ENCODE data around the gene QTRT2.

The QTRT2 gene

DNA sequence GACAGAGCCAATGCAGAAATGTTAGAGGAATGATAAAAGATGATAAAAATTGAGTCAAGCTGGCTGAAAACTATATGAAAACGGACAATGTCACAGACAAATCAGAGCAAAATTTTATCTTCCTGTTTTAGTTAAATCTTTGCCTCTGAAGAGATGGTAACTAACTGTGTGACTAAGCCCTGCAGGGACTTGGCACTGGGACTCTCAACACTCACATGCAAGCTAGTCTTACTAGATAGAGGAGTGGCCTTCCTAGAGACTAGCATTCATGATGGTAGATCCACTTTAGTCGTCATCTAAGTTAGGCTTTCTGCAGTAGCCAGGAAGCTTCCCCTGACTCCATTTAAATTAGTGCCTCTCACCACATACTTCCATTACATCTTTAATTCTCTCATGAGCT lies 4.3 kb upstream of the QTRT2 start:
- H3K4me3 ChIP-seq (replicated peaks in 1 of 2; ENCODE audit: low read depth in 2 of 2, low read length in 2 of 2): no peak overlapping the region
- TF ChIP-seq, protein P1, sequence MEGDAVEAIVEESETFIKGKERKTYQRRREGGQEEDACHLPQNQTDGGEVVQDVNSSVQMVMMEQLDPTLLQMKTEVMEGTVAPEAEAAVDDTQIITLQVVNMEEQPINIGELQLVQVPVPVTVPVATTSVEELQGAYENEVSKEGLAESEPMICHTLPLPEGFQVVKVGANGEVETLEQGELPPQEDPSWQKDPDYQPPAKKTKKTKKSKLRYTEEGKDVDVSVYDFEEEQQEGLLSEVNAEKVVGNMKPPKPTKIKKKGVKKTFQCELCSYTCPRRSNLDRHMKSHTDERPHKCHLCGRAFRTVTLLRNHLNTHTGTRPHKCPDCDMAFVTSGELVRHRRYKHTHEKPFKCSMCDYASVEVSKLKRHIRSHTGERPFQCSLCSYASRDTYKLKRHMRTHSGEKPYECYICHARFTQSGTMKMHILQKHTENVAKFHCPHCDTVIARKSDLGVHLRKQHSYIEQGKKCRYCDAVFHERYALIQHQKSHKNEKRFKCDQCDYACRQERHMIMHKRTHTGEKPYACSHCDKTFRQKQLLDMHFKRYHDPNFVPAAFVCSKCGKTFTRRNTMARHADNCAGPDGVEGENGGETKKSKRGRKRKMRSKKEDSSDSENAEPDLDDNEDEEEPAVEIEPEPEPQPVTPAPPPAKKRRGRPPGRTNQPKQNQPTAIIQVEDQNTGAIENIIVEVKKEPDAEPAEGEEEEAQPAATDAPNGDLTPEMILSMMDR (IDR thresholded peaks at IDR 0.05; ENCODE audit: low read depth, low read length): no peak
- peak in 1 of 2 donors; percentile 7 for DNase-seq (ENCODE audit: low read depth in 2 of 2)

DNA sequence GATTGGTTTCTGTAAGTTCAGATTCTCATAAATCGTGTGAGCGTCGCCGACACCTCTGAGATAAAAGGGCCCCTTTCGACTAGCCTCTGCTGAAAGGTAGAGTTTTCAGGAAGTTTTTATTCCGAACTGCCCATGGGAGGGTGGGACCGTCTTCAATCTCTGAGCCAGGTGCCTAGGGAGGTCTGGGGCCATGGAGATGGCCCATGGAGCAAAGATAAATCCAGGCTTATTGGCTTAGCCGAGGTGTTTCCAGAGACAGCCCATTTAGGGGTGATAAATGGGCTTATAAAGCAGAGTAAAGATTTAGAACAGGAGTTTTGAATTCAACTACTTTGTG lies 442 bp downstream of the QTRT2 start:
- TF ChIP-seq, protein P1 (IDR thresholded peaks at IDR 0.05; ENCODE audit: low read depth, low read length): no peak
- peak overlapping the region; percentile 89 for H3K4me3 ChIP-seq (replicated peaks in 1 of 2; ENCODE audit: low read depth in 2 of 2, low read length in 2 of 2)
- DNase-seq (ENCODE audit: low read depth in 2 of 2): no peak

DNA sequence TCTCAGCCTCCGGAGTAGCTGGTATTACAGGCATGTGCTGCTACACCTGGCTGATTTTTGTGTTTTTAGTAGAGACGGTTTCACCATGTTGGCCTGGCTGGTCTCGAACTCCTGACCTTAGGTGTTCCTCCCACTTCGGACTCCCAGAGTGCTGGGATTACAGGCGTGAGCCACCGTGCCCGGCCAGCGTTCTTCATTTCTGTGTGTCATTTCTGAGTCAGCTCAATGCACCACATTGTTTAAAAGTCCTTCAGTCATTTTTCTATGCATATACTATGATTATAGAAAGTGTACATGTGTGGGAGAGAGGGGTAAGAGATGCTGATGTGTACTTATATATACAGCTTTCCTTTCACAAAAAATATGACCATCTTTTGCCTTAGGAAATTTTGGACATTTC lies 2.1 kb downstream of the QTRT2 start:
- DNase-seq (ENCODE audit: low read depth in 2 of 2): no peak
- TF ChIP-seq, protein P1 (IDR thresholded peaks at IDR 0.05; ENCODE audit: low read depth, low read length): no peak
- no peak overlapping the region for H3K4me3 ChIP-seq (replicated peaks in 1 of 2; ENCODE audit: low read depth in 2 of 2, low read length in 2 of 2)

DNA sequence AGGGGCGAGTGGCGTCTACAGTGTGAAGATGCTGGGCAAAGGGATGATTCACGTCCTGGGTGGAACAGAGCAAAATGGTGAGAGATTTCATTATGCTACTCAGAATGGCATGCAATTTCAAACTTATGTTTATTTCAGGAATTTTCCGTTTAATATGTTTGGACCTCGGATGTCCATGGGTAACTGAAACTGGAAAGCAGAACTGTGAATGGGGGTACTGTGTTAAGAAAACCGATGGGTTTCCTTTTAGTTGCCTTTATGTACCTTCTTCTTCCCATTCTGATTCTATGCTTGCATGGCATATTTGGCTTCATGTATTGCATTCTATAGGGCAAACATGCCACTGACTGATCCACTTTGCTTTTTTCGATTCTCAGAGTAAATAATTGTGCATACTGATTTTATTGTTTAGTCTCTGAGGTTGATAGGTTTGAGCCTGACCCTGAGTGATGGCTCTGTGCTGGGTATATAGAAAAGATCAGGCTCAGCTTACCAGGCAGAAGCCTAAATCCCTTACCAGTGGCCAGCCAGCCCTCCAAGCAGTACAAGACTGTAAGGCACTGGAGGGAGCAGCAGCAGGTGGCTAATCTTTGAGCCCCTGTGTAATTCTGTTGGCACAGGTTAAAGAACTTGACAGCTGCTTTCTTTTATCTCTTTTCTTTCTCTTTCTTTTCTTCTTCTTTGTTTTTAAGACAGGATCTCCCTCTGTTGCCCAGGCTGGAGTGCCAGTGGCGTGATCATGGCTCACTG lies 4.5 kb downstream of the QTRT2 start:
- no peak for DNase-seq (ENCODE audit: low read depth in 2 of 2)
- no peak overlapping the region for H3K4me3 ChIP-seq (replicated peaks in 1 of 2; ENCODE audit: low read depth in 2 of 2, low read length in 2 of 2)
- TF ChIP-seq, protein P1 (IDR thresholded peaks at IDR 0.05; ENCODE audit: low read depth, low read length): no peak

DNA sequence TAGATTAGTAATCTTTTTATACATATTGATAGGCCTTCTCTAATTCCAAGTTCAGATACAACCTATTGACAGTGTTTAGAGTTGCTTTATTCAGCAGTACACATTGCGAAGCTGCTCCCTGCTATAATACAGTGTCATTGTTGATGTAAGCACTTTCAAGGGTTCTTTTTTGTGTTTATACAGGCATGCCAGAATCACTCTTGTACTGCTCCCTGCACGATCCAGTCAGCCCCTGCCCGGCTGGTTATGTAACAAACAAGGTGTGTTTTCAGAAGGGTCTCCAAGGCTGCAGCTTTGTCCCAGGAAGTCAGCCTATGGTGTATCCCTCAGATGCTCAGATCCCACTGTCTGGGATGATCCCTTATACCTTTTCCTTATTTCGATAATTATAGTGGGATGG lies 11.3 kb downstream of the QTRT2 start:
- DNase-seq (ENCODE audit: low read depth in 2 of 2): no peak

DNA sequence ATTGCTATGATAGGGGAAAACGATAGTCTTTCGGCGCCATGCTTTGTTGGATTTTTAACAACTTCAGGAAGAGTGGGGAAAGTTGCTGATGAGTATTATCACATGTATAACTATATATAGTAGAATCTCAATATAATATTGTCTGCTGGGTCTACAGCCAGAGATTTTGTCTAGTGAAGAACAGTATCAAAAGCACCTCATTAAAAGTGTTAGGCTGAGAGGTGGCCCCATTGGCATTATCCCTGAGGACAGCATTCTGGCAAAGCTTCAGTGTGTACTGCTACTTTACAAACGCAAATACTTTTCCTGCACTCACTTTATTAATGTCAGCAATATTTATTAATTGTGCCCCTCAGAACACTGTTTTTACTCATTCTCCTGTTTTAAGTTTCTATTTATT lies 11.8 kb downstream of the QTRT2 start:
- no peak overlapping the region for H3K4me3 ChIP-seq (replicated peaks in 1 of 2; ENCODE audit: low read depth in 2 of 2, low read length in 2 of 2)
- TF ChIP-seq, protein P1 (IDR thresholded peaks at IDR 0.05; ENCODE audit: low read depth, low read length): no peak
- no peak for DNase-seq (ENCODE audit: low read depth in 2 of 2)

More for the DNA sequence above, 11.3 kb downstream of the QTRT2 start:
- H3K4me3 ChIP-seq (replicated peaks in 1 of 2; ENCODE audit: low read depth in 2 of 2, low read length in 2 of 2): no peak overlapping the region
- TF ChIP-seq, protein P1 (IDR thresholded peaks at IDR 0.05; ENCODE audit: low read depth, low read length): no peak

DNA sequence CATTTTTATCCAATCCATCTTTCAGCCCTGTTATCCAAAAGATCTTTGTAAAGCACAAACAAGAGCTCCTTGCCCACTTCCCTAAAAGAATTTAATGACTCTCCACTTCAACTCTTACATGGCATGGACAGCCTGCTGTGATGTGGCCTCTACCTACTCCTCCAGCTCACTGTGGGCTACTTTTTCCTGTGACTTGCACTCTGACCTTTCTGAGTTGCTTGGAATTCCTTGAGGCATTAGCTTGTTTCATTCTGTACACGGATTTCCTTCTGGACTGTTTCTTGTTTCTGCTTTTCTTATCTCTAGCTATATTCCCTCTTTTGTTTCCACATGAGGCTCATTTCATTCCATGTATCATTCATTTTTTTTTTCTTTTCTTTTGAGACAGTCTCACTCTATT lies 15.2 kb downstream of the QTRT2 start:
- no peak overlapping the region for H3K4me3 ChIP-seq (replicated peaks in 1 of 2; ENCODE audit: low read depth in 2 of 2, low read length in 2 of 2)
- DNase-seq (ENCODE audit: low read depth in 2 of 2): peak in 1 of 2 donors; percentile 21
- TF ChIP-seq, protein P1 (IDR thresholded peaks at IDR 0.05; ENCODE audit: low read depth, low read length): no peak
